ENCODE data around the gene DIS3. TPM values are rescaled to one million over a fixed set of nuclear protein-coding genes. Genes with fewer than 3 reads are reported as not detected.
"Not testable (repeated sequence)": the region's sequence is repeated elsewhere in the genome, so short reads cannot be mapped to it uniquely, and the experiment has no call there.

Gene DIS3
- total and polyA plus RNA-seq, 2 of the 4 experiments (the other 2 are of a cell fraction): 19.3 to 33.3 TPM

- BruUV-seq (replicated peaks); H2AFZ ChIP-seq (replicated peaks; ENCODE audit: low read length, poor library complexity); H2BK15ac ChIP-seq (ENCODE audit: low read depth, low read length); H4K91ac ChIP-seq (ENCODE audit: insufficient read depth, low read depth, low read length); intact Hi-C loops (cut with micrococcal nuclease); H2BK120ac ChIP-seq (ENCODE audit: low read depth, low read length); H2BK20ac ChIP-seq (ENCODE audit: low read depth, low read length); H2BK5ac ChIP-seq (ENCODE audit: low read depth, low read length, poor library complexity, severe bottlenecking); H3K14ac ChIP-seq (replicated peaks; ENCODE audit: low read depth, low read length); H3K27me3 ChIP-seq (ENCODE audit: control insufficient read depth, insufficient read depth, low read length); H3K27ac ChIP-seq (ENCODE audit: insufficient read depth, low read length); H3K4ac ChIP-seq (ENCODE audit: low read depth, low read length); H4K8ac ChIP-seq (ENCODE audit: low read depth in 2 of 2, low read length in 2 of 2); DNase-seq; ATAC-seq (ENCODE audit: low read depth); H2AK9ac ChIP-seq (replicated peaks; ENCODE audit: low read depth, low read length, poor library complexity); H3K18ac ChIP-seq (ENCODE audit: low read depth, low read length); CTCF ChIA-PET; H3K36me3 ChIP-seq (ENCODE audit: control insufficient read depth, insufficient read depth, low read length); H3K9ac ChIP-seq (ENCODE audit: low read depth, low read length); H4K20me1 ChIP-seq (ENCODE audit: insufficient read depth, low read length); H3K4me3 ChIP-seq (ENCODE audit: insufficient read depth, low read depth, low read length); dilution Hi-C loops (cut with HindIII; ENCODE audit: low sequenced_read_pairs, unreplicated experiment); H2AK5ac ChIP-seq (ENCODE audit: low read depth, low read length); H3K56ac ChIP-seq (ENCODE audit: extremely low read depth, insufficient read depth, low read length); POLR2A ChIA-PET (ENCODE audit: unreplicated experiment); H3K4me1 ChIP-seq (ENCODE audit: control insufficient read depth, insufficient read depth, low read length); H3K9me1 ChIP-seq (ENCODE audit: insufficient read depth, low read length); in situ Hi-C loops (cut with MboI; ENCODE audit: low sequenced_read_pairs); H3K23ac ChIP-seq (ENCODE audit: low read depth, low read length); H4K5ac ChIP-seq (ENCODE audit: low read depth, low read length); H3K9me3 ChIP-seq (ENCODE audit: control insufficient read depth, insufficient read depth, low read length): not testable (repeated sequence)
- Histone ChIP-seq H3K4me2 (ENCODE audit: low read depth, low read length) (peak overlapping the region; percentile 99), H3K79me1 (ENCODE audit: low read depth in 1 of 2, low read length in 2 of 2) (peaks cover 21 to 38% of the 10 kb centered on the region in 2 experiments)
- WGBS, 2 experiments (ENCODE audit: extremely low coverage in 2 of 2, insufficient read length in 1 of 2): 100% methylated on average over 1 of the region's 15 CpGs; no CpG with 5 or more reads in 1 of the 2 experiments
Measured at GRCh38 chr13:72726185-72726584, 55.5 kb downstream of the DIS3 start.
